OCI-LY7 (cell line): ENCODE data around the gene TNS3. TPM values are rescaled to one million over a fixed set of nuclear protein-coding genes. Genes with fewer than 3 reads are reported as not detected.

ENCODE experiments used
- BruUV-seq: library from RNA; stranded (reverse); fragments of 400-500 nt; replicated peaks from 2 replicates; lab custom pipeline; 2021; lab: Mats Ljungman, UMichigan
- CTCF ChIA-PET: fragments of 300-600 bp; sonication (Branson Sonifier 250); formaldehyde crosslinking; loops from one replicate; lab custom pipeline; 2022; ENCODE audit warnings: antibody characterized with exemption; ENCODE audit not compliant: unreplicated experiment; lab: Charles Lee
- POLR2A ChIA-PET: fragments of 300-600 bp; sonication (Branson Sonifier 250); formaldehyde crosslinking; loops from one replicate; lab custom pipeline; 2022; ENCODE audit warnings: antibody characterized with exemption; lab: Charles Lee
- DNase-seq: peaks from one replicate; pipeline ENCODE4 v3.0.0-alpha.2; 2015; ENCODE audit warnings: low spot score
- H2AFZ ChIP-seq: fragments of 200-600 bp; sonication (generic), shearing (Covaris generic); 2 replicates; pipeline ENCODE4 v1.6.1; 2014; ENCODE audit warnings: mild to moderate bottlenecking, antibody characterized with exemption, low read length, moderate library complexity
- H3K27ac ChIP-seq: fragments of 200-600 bp; sonication (generic); 2 replicates; pipeline ENCODE4 v1.5.1; 2014; ENCODE audit warnings: mixed run types, low read depth, mild to moderate bottlenecking, moderate library complexity, low read length, inconsistent platforms; ENCODE audit not compliant: poor library complexity, severe bottlenecking
- H3K36me3 ChIP-seq: fragments of 200-600 bp; sonication (generic); 2 replicates; pipeline ENCODE4 v1.6.1; 2014; ENCODE audit warnings: mild to moderate bottlenecking, antibody characterized with exemption, low read length, moderate library complexity, mixed read lengths; ENCODE audit not compliant: insufficient read depth
- H3K4me1 ChIP-seq: fragments of 200-600 bp; sonication (generic); 2 replicates; pipeline ENCODE4 v1.5.1; 2014; ENCODE audit warnings: mild to moderate bottlenecking, low read length; ENCODE audit not compliant: insufficient read depth, poor library complexity, severe bottlenecking
- H3K4me2 ChIP-seq: fragments of 200-600 bp; sonication (generic); 2 replicates; pipeline ENCODE4 v1.6.1; 2014; ENCODE audit warnings: mild to moderate bottlenecking, low read length
- H3K4me3 ChIP-seq: fragments of 200-600 bp; sonication (generic); 2 replicates; pipeline ENCODE4 v1.5.1; 2014; ENCODE audit warnings: mild to moderate bottlenecking, low read depth, low read length; ENCODE audit not compliant: poor library complexity, severe bottlenecking
- H3K79me2 ChIP-seq: fragments of 200-600 bp; sonication (generic); 2 replicates; pipeline ENCODE4 v1.6.1; 2016; ENCODE audit warnings: low read depth, mild to moderate bottlenecking, low read length, moderate library complexity, mixed read lengths; ENCODE audit not compliant: insufficient read depth
- H3K9me2 ChIP-seq: fragments of 200-600 bp; sonication (generic); 2 replicates; pipeline ENCODE4 v1.6.1; 2016; ENCODE audit warnings: mild to moderate bottlenecking, low read length, mixed read lengths; ENCODE audit not compliant: insufficient read depth
- H3K9me3 ChIP-seq: fragments of 200-600 bp; sonication (generic); 2 replicates; pipeline ENCODE4 v1.6.1; 2014; ENCODE audit warnings: mild to moderate bottlenecking, mixed run types, low read length, mixed read lengths
- H4K20me1 ChIP-seq: fragments of 200-600 bp; sonication (generic); 2 replicates; pipeline ENCODE4 v1.6.1; 2014; ENCODE audit warnings: mild to moderate bottlenecking, antibody characterized with exemption, low read length, moderate library complexity, mixed read lengths; ENCODE audit not compliant: insufficient read depth
- CTCF ChIP-seq: fragments of 200-600 bp; sonication (generic); conservative IDR thresholded peaks from 2 replicates; pipeline ENCODE4 v1.5.1; 2014; ENCODE audit warnings: mild to moderate bottlenecking, antibody characterized with exemption, low read length, moderate library complexity, mixed read lengths
- EZH2phosphoT487 ChIP-seq: fragments of 200-600 bp; sonication (generic); IDR thresholded peaks from 2 replicates; pipeline ENCODE4 v1.6.1; 2018; ENCODE audit warnings: low read depth, borderline replicate concordance, mild to moderate bottlenecking, mixed run types, antibody characterized with exemption, low read length, moderate library complexity, mixed read lengths
- intact Hi-C: fragments of 100-400 bp; cut with micrococcal nuclease; formaldehyde crosslinking; loops from one replicate; pipeline ENCODE4 v1.10.0; 2022; ENCODE audit not compliant: unreplicated experiment
- total RNA-seq, 2 experiments: library from RNA; depleted of rRNA in 1 of 2; stranded (reverse); fragments of >200 nt in 1 of 2; shearing (Covaris generic) in 1 of 2; gene quantifications; 2 replicates each; pipeline ENCODE4 v1.2.3, GENCODE V29; 2014 to 2022

The TNS3 gene
- total RNA-seq, 2 experiments from 2014 or later: 9.5 to 42.1 TPM

DNA sequence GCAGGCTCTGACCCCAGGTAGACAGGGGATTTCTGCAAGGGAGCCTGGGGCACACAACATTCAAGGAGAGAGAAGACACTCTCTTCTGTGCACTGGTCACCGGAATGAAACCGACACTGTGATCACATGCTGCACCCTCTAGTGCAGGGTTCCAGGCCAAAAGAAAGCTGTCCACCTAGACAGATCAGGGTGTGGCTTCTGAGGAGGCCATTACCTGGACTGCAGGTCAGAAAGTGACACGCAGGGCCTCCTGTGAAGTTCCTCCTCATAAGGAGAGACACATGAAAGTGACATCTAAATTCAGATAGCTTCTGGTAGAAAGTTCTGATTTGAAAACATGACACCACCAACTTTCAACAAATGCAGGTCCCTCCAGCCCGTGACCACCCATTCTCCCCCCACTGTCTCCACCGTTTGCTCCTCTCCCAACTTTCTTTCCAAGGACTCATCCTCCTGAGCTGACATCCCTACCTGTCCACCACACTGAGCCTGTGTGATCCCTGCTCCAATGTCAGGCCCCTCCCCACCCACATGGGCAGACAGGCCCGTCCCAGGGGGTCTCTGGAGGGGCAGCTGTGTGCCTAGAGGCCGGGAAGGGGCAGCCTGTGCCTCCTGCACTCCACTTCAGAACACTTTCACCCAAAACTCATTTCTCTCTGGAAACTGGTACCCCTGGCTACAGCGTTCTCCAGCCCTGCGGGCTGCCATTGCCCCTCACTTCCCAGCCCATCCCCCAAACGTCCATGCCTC is 198.0 kb downstream of the TNS3 start:
- CTCF ChIA-PET: no interaction called here
- POLR2A ChIA-PET: no interaction called here

GRCh38 chr7:47383072-47383471 is 198.8 kb downstream of the TNS3 start:
- intact Hi-C loops: no loop called here
- no peaks in the 10 kb centered on the region for H4K20me1 ChIP-seq
- no peak for DNase-seq
- H2AFZ ChIP-seq: no peak overlapping the region
- H3K4me1 ChIP-seq: no peaks in the 10 kb centered on the region
- H3K36me3 ChIP-seq: no peaks in the 10 kb centered on the region
- ChIA-PET POLR2A (no interaction called here), CTCF (no interaction called here)
- TF ChIP-seq CTCF (no peak), EZH2phosphoT487 (no peak)
- H3K79me2 ChIP-seq: no peaks in the 10 kb centered on the region
- H3K9me3 ChIP-seq: no peaks in the 10 kb centered on the region
- H3K4me3 ChIP-seq: no peak overlapping the region
- no peak overlapping the region for H3K4me2 ChIP-seq
- BruUV-seq: no TSS peak
- no peak overlapping the region for H3K27ac ChIP-seq
- no peaks in the 10 kb centered on the region for H3K9me2 ChIP-seq

More for the DNA sequence above, 198.0 kb downstream of the TNS3 start:
- no peak overlapping the region for H2AFZ ChIP-seq
- no peak for DNase-seq
- TF ChIP-seq EZH2phosphoT487 (no peak), CTCF (no peak)
- H3K9me3 ChIP-seq: no peaks in the 10 kb centered on the region
- H3K27ac ChIP-seq: no peak overlapping the region
- H4K20me1 ChIP-seq: no peaks in the 10 kb centered on the region
- H3K4me1 ChIP-seq: no peaks in the 10 kb centered on the region
- H3K9me2 ChIP-seq: no peaks in the 10 kb centered on the region
- no TSS peak for BruUV-seq
- intact Hi-C loops: no loop called here
- no peak overlapping the region for H3K4me2 ChIP-seq
- no peaks in the 10 kb centered on the region for H3K79me2 ChIP-seq
- no peak overlapping the region for H3K4me3 ChIP-seq
- H3K36me3 ChIP-seq: no peaks in the 10 kb centered on the region

- Histone ChIP-seq H3K36me3 (no peaks in the 10 kb centered on the region), H3K27ac (no peak overlapping the region), H3K9me3 (no peaks in the 10 kb centered on the region), H3K4me3 (no peak overlapping the region), H4K20me1 (no peaks in the 10 kb centered on the region), H3K4me2 (no peak overlapping the region), H3K79me2 (no peaks in the 10 kb centered on the region), H3K9me2 (no peaks in the 10 kb centered on the region), H2AFZ (no peak overlapping the region), H3K4me1 (no peaks in the 10 kb centered on the region)
- CTCF ChIA-PET: no interaction called here
- no TSS peak for BruUV-seq
- TF ChIP-seq CTCF (no peak), EZH2phosphoT487 (no peak)
- DNase-seq: no peak
- POLR2A ChIA-PET: no interaction called here
- intact Hi-C loops: no loop called here
Measured at GRCh38 chr7:47382200-47382599, 199.7 kb downstream of the TNS3 start.
